ENCODE data around the gene CADPS2.

DNA sequence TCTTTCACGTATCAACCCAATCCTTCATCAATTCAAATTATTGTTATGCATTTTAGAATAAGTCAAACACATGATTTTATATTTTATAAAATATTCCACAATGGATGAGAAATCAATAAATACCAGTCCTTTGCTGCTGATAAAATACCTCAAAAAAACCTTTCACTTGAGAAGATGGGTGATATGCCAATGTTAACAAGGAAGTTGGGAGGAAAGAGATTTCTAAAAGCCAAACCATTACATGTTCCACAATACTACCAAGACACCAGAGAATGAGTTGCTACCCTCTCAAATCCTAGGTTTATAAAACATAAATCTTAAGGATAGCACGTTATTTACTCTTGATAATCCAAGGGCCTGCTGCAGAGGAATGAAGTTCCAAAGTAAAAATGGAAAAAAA lies 201.8 kb downstream of the CADPS2 start:
- TF ChIP-seq, protein P1, sequence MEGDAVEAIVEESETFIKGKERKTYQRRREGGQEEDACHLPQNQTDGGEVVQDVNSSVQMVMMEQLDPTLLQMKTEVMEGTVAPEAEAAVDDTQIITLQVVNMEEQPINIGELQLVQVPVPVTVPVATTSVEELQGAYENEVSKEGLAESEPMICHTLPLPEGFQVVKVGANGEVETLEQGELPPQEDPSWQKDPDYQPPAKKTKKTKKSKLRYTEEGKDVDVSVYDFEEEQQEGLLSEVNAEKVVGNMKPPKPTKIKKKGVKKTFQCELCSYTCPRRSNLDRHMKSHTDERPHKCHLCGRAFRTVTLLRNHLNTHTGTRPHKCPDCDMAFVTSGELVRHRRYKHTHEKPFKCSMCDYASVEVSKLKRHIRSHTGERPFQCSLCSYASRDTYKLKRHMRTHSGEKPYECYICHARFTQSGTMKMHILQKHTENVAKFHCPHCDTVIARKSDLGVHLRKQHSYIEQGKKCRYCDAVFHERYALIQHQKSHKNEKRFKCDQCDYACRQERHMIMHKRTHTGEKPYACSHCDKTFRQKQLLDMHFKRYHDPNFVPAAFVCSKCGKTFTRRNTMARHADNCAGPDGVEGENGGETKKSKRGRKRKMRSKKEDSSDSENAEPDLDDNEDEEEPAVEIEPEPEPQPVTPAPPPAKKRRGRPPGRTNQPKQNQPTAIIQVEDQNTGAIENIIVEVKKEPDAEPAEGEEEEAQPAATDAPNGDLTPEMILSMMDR (IDR thresholded peaks at IDR 0.05) = no peak
- no peak for TF ChIP-seq EZH2 (IDR thresholded peaks at IDR 0.05; ENCODE audit: borderline replicate concordance, insufficient read depth, low read depth, low read length, poor library complexity, severe bottlenecking)
